ENCODE measurements around the gene ALG14.

- TF ChIP-seq FOXJ3 (CRISPR knock-in tag; IDR thresholded peaks at IDR 0.05) = no peak
- TF ChIP-seq SIN3A (IDR thresholded peaks at IDR 0.05; ENCODE audit: borderline replicate concordance, low read depth, low read length) = no peak
- TF ChIP-seq CTCF (IDR thresholded peaks at IDR 0.05) = no peak
- no peak for TF ChIP-seq FOXM1 (IDR thresholded peaks at IDR 0.05; ENCODE audit: low read depth)
Observed at GRCh38 chr1:95086949-95087533, 14.3 kb upstream of the ALG14 start.

All from SK-N-SH (cell line).